ENCODE results near the gene CCDC174. TPM values are rescaled to one million over a fixed set of nuclear protein-coding genes. Genes with fewer than 3 reads are reported as not detected.

The CCDC174 gene
- polyA plus RNA-seq, 1 donor, result 23.1 TPM

DNA sequence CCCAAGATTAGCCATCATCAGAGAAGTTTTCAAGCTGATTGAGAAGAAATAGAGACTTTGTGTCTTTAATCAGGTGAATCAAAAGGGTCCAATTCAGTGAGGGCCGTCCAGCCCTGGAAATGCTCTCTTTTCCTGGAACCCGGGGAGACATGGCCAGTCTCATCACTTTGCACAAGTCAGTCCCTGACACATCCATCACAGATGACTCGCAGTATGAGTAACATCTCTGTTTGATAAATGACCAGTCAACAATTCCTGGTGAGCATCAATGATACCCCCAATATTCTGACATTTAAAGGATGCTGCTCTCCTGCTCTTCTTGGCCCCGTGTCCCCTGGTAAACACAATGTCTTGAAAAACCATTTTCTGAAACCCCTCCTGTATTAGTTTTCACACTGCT is 50.1 kb downstream of the CCDC174 start:
- DNase-seq (ENCODE audit: low read depth), result no peak

DNA sequence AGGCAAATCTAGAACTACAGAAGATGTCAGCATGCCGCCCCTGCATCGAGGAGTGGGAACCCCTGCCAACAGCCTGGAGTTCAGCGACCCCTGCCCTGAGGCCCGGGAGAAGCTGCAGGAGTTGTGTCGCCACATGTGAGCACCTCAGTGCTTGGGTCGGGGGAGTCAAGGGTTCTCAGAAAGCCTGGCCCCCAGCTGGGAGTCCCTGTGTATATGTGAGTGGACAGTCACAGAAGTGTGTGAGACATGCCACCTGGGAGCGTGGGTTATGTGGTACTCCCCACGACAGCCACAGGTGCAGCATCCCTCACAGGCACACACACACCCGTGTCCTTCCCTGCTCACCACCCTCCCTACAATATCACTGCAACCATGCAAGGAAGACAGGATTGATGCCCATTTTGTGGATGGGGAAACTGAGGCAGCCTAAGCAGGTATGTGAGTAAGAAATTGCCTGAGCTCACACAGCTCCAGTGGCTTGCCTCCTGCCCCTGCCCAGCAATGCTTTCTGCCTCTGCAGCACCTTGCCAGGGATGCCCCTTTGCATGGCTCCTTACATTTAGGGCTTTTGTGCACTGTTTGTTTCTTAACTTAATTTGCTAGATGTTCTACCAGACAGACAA is 51.7 kb downstream of the CCDC174 start:
- DNase-seq (ENCODE audit: low read depth), result no peak

DNA sequence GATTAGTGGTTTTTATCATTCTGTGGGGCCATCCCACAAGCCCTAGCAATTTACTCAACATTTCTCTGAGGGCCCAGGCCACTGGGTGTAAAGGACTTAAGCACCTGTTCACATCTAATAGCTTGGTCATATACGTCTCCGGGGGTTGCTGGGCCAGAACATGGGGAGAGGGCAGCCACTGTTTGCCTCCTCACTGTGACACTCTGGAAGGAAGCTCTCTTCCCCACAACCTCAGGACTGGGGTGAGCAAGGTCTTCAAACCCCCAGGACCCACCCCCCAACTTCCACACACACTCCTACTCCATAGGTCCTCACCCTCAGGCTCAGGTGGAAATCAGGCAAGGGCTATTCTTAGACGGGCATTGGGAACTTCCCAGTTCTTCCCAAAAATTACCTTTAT is 52.2 kb downstream of the CCDC174 start:
- no peak for DNase-seq (ENCODE audit: low read depth)

DNA sequence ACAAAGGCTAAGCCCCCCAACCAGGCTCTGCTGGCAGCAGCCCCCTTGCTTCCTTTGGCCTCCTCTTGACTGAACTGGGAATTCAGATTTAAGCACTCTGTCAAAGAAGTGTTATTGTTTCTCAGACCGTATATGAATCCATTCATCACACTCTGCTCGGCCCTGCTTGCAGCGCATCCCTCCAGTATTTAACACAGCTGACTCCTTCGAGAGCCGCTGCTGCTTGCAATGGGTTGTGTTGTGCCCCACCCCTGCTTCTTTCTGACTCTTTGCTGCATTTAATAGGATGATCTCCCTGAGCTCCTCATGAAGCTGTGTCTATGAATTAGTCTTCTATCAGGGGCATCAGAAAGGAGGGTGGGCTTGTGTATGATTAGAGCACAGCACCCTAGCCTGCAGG is 54.5 kb downstream of the CCDC174 start:
- DNase-seq (ENCODE audit: low read depth), result no peak

DNA sequence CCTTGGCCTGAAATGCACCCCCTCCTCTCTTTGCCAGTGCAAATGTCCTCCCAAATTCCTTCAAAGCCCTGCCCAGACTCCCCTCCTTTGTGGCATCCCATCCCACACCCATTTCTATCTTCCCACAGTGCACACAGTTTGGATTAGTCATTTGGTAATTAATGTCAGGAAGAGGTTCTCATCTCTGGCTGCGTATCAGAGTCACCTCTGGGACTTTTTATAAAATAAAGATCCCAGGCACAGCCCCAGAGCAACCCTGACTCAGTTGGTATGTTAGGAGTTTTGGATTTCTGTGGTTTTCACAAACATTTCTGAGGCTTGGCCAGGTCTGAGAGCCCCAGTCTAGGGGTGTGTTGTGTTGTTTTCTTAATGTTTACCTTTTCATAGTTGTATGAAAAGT is 65.0 kb downstream of the CCDC174 start:
- DNase-seq (ENCODE audit: low read depth), result no peak

DNA sequence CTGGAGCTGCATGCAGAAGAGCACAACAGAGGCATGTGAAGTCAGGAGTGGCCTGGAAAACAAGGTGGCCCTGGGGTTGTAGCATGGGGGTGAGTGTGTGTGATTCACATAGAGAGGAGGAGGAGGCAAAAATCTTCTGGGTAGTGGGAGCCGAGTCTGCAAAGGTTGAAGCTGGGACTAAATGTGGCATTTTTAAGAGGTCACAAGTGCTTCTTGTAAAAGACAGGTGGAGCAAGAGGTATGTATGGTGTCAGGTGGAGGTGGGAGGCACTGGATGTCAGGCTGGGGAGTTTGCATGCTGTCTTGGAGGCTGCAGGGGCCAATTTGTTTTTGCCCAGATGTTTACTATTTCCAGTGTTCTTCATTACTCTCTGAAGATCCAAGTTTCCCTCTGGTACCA is 65.7 kb downstream of the CCDC174 start:
- no peak for DNase-seq (ENCODE audit: low read depth)

DNA sequence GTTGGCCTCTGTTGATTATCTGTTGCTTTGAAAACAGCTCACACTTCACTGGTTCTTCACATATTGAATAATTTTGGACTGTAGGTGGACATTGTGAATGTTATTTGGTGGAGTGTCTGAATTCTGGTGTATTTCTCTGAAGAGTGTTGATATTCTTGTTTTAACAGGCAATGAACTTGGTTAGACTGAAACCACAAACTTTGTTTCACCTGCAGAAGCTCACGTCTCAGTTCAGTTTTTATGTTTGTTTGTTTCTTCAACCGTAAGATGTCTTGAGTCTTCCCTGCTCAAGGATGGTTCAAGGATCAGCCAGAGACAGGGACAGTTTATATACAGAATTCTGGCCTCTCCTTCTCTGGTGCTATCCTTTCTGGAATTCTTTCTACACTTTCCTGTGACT is 67.0 kb downstream of the CCDC174 start:
- DNase-seq (ENCODE audit: low read depth), result no peak

DNA sequence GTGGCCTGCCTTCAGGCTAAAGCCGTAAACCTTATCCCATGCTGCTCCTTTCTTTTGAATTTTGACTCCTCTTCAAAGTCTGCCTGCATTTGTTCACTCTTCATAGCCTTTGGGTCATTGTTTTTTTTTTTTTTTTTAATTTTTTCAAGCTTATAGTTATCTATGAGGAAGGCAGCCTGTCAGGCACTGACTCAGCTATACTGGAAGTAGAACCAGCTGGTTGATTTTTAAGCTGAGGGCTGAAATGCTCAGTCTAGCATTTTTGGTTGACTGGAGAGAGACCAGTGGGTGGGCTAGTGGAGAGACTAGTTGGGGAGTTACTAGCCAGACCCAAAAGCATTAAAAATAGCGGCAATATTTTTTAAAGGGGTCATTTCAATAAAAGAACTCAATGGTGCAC is 67.4 kb downstream of the CCDC174 start:
- no peak for DNase-seq (ENCODE audit: low read depth)

DNA sequence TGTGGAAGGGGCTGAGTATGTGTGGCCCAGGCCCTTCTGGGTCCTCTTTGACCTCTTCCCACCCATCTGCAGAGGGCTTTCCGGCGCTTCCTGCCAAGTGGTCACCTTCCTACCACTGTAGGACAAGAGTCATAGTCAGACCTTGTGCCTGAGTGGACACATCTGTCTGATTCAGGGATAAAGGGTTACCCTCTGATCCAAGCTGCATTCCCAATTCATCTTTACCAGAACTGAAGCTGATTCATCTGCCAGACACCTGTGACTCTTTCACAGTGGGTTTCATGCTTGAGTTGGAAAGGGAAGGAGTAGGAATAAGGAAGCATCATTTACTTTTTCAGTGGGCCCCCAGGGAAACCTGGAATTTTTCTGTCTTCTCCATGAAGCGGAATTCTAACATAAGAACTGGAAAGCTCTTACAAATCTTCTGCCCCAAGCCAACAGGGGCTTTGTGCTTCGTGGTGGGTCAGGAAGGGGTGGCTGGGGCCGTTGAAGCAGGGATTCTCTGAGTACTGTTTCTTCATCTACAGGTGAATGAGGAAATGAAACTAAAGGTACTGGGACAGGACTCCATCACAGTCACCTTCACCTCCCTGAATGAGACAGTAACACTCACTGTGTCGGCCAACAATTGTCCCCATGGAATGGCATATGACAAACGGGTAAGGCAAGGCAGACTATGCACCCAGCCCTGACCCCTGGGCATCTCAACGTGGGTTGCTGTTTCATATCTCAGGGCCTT is 69.7 kb downstream of the CCDC174 start:
- DNase-seq (ENCODE audit: low read depth), result no peak

Other genes with a start within 250 kb of the CCDC174 start
- gene SLC6A6, start 249.2 kb upstream of the CCDC174 start, polyA plus RNA-seq (ENCODE audit: insufficient read length), result 4.9 TPM
- gene GRIP2, start 111.4 kb upstream of the CCDC174 start, polyA plus RNA-seq (ENCODE audit: insufficient read length), result 29.3 TPM
- 0.11 TPM for gene C3orf20, start 23.4 kb downstream of the CCDC174 start, polyA plus RNA-seq (ENCODE audit: insufficient read length)
- gene FGD5, start 167.2 kb downstream of the CCDC174 start, polyA plus RNA-seq (ENCODE audit: insufficient read length), result 18.2 TPM